Left ventricle myocardium inferior (tissue), 1 donor: ENCODE results near the gene DLEC1. TPM values are rescaled to one million over a fixed set of nuclear protein-coding genes. Genes with fewer than 3 reads are reported as not detected.
A peak's percentile ranks its signal among the peaks of the same experiment; 100 is the strongest.

Experiments
- DNase-seq: peaks from one replicate; pipeline ENCODE4 v3.0.0-alpha.2; 2020
- H3K27ac ChIP-seq: fragments of 200-600 bp; replicated peaks from 2 replicates; pipeline ENCODE4 v1.8.0; 2021
- H3K27me3 ChIP-seq: fragments of 200-600 bp; 2 replicates; pipeline ENCODE4 v1.8.0; 2021; ENCODE audit warnings: low read depth
- H3K36me3 ChIP-seq: fragments of 200-600 bp; 2 replicates; pipeline ENCODE4 v1.8.0; 2021
- H3K4me1 ChIP-seq: fragments of 200-600 bp; 2 replicates; pipeline ENCODE4 v1.8.0; 2021
- H3K4me3 ChIP-seq: fragments of 200-600 bp; 2 replicates; pipeline ENCODE4 v1.8.0; 2021; ENCODE audit warnings: mild to moderate bottlenecking, moderate library complexity
- H3K9me3 ChIP-seq: fragments of 200-600 bp; replicated peaks from 2 replicates; pipeline ENCODE4 v1.8.0; 2021
- CTCF ChIP-seq: fragments of 200-600 bp; IDR thresholded peaks from 2 replicates; pipeline ENCODE4 v1.8.0; 2021; ENCODE audit warnings: antibody characterized with exemption, mild to moderate bottlenecking, borderline replicate concordance
- intact Hi-C: fragments of 100-400 bp; cut with micrococcal nuclease; formaldehyde crosslinking; loops from one replicate; pipeline ENCODE4 v1.11.0; 2022
- total RNA-seq: library from RNA; stranded (reverse); fragmentation: NEBNext Ultra II Directional; extraction: Animal tissue kit (Norgen Biotek cat#: 25700); gene quantifications from one replicate; pipeline ENCODE4 v1.2.1, GENCODE V29; 2021
- donor health status: DM: no; HTN: yes; CAD: no; lungs with severe emphysema.

Gene DLEC1
- total RNA-seq, 1 donor from 2014 or later: 0.08 TPM

DNA sequence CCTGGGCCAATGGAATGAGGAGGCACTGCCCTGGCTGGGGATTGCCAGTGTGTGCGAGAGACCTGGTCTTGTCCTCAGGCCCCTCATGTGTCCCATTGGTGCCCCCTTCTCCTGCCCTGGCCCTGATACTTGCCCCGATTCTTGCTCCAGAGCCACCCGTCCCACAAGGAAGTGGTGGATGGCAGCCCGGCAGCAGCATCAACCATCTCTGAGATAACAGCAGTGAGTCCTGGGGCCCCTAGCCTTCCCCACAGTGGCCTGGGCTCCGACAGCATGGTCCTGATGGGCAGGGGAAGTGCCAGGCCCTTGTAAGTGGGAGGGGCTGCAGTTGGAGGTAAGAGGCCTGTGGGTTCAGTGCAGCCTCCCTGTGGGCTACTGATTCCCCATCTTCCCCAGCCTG is 33.0 kb upstream of the DLEC1 start:
- peak overlapping the region; percentile 71 for H3K27ac ChIP-seq
- H3K4me1 ChIP-seq: peaks cover 30% of the 10 kb centered on the region
- H3K27me3 ChIP-seq: no peaks in the 10 kb centered on the region
- no peak for TF ChIP-seq CTCF
- no peak for DNase-seq
- H3K9me3 ChIP-seq: no peaks in the 10 kb centered on the region
- peaks cover 38% of the 10 kb centered on the region for H3K36me3 ChIP-seq
- intact Hi-C loops: no loop called here
- H3K4me3 ChIP-seq: no peak overlapping the region

GRCh38 chr3:38006445-38006995 is 32.5 kb upstream of the DLEC1 start:
- H3K27me3 ChIP-seq: no peaks in the 10 kb centered on the region
- peak overlapping the region; percentile 71 for H3K27ac ChIP-seq
- no peak for DNase-seq
- H3K4me3 ChIP-seq: no peak overlapping the region
- no peak for TF ChIP-seq CTCF
- H3K9me3 ChIP-seq: no peaks in the 10 kb centered on the region
- intact Hi-C loops: no loop called here
- peaks cover 28% of the 10 kb centered on the region for H3K4me1 ChIP-seq
- peaks cover 43% of the 10 kb centered on the region for H3K36me3 ChIP-seq

- intact Hi-C loops: no loop called here
- TF ChIP-seq CTCF: no peak
- H3K36me3 ChIP-seq: peaks cover 44% of the 10 kb centered on the region
- no peak overlapping the region for H3K4me3 ChIP-seq
- no peaks in the 10 kb centered on the region for H3K9me3 ChIP-seq
- no peak for DNase-seq
- H3K27me3 ChIP-seq: no peaks in the 10 kb centered on the region
- H3K27ac ChIP-seq: no peak overlapping the region
- H3K4me1 ChIP-seq: peaks cover 26% of the 10 kb centered on the region
These were observed 31.3 kb upstream of the DLEC1 start for GRCh38 chr3:38007754-38008090.

GRCh38 chr3:38008191-38008701 is 30.8 kb upstream of the DLEC1 start:
- no peak overlapping the region for H3K4me3 ChIP-seq
- intact Hi-C loops: no loop called here
- H3K4me1 ChIP-seq: peaks cover 20% of the 10 kb centered on the region
- no peaks in the 10 kb centered on the region for H3K9me3 ChIP-seq
- H3K27ac ChIP-seq: no peak overlapping the region
- TF ChIP-seq CTCF: no peak
- DNase-seq: no peak
- no peaks in the 10 kb centered on the region for H3K27me3 ChIP-seq
- H3K36me3 ChIP-seq: peaks cover 44% of the 10 kb centered on the region

GRCh38 chr3:38008971-38009580 is 29.9 kb upstream of the DLEC1 start:
- no peaks in the 10 kb centered on the region for H3K27me3 ChIP-seq
- no peak for DNase-seq
- no peaks in the 10 kb centered on the region for H3K9me3 ChIP-seq
- intact Hi-C loops: no loop called here
- H3K27ac ChIP-seq: no peak overlapping the region
- peaks cover 15% of the 10 kb centered on the region for H3K4me1 ChIP-seq
- peaks cover 44% of the 10 kb centered on the region for H3K36me3 ChIP-seq
- no peak for TF ChIP-seq CTCF
- no peak overlapping the region for H3K4me3 ChIP-seq
